GM18526 (cell line): Measurements from ENCODE around the gene CDKAL1.

ENCODE experiments used
- POLR2A ChIP-seq: IDR thresholded peaks from 3 replicates; pipeline ENCODE4 v1.6.1; 2011; ENCODE audit not compliant: insufficient read length; ENCODE audit errors: extremely low read depth

The CDKAL1 gene

DNA sequence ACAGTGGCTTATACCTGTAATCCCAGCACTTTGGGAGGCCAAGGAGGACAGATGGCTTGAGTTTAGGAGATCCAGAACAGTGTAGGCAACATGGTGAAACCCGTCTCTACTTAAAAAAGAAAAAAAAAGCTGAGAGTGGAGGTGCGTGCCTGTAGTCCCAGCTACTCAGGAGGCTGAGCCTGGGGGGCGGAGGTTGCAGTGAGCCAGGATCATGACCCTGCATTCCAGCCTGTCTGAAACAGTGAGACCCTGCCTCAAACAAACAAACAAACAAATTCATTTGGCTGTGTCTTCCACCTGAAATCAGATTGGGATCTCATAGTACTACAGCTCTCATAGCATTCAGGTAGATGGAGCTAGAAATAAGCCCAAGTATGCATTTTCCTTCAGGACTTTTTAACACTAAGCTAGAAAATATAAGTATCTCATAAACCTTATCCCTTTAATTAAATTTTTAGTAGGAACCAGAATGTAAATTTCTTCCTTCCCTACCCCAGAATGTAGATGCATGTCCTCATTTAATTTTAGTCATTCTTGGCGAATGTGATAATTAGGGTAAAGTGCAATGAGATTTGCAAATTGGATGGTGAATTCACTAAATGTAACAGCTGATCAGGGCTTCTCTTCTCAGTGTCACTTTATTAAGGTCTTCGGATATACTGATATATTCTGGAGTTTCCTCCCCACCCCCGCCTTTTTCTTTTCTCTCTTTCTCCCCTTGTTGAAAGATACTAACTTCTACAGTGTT is 190.4 kb downstream of the CDKAL1 start:
- no peak for TF ChIP-seq POLR2A

DNA sequence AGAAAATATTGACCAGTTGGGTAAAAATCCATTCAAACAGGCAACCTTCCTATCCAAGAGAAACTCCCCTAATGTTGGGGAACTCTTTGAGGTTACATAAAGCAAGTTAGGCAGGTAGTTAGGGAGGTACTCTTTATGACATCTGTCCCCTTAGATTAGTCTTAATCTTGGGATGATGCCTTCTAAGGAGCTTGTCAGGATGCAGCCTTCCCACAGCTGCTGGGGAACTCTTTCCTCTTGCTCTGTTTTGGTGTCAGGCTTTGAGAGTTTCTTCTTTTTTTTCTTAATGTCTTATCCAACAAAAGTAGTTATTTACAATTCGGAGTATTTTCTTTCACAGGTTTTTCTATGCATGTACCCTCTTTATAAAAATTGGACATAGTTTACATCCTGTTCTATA is 194.8 kb downstream of the CDKAL1 start:
- no peak for TF ChIP-seq POLR2A

DNA sequence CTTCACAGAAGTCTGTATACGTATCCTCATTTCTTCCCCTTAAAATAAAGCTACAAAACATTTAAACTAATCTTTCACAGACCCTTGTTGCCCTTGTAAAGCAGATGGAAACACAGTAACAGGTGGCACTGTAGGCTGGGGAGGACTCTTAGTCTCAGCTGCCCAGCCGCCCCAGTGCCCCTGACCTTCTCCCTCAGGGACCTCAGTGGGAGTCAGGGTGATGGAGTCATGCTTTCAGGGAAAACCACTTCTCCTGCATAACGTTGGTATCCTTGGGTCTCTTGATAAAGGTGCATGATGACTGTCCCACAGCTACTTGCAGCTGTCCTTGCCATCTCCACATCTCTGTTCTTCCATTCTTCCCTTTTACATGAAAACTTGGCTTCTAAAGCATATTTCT is 198.6 kb downstream of the CDKAL1 start:
- no peak for TF ChIP-seq POLR2A

DNA sequence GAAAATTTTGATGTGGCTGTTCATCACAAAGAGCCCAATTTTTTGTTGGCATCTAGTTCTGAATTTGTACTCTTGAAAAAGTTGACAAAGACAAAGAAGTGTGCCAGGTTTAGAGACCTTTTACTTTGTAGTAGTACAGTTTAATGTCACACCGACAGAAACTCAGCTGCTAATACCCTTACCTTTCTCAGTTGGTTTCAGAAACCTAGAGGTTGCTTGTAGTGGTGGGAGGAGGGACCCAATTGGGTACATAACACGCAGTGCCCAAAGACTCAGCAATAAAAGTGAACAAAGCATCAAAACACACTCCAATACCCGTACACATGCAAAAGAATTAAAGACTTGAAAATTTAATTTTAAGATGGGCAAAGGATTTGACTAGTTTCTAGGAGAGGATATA is 203.7 kb downstream of the CDKAL1 start:
- TF ChIP-seq POLR2A, result no peak

DNA sequence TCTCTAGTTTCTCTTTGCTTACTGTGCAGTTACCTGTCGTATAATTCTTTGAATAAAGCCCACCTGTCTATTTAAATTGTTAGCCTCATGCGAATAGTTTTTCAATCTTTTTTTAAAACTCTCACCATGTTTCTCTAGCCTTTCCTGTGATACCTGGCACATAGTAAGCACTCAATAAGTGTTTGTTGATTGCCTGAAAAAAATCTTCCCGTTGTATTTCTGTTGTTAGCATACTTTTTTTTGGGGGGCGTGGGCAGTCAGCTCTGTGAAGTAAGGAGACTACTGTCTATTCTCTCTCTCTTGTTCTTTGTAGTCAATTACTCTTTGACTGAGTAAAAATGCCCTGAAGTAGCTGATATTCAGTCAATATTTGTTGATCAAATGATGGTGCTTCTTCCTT is 205.8 kb downstream of the CDKAL1 start:
- TF ChIP-seq POLR2A, result no peak

DNA sequence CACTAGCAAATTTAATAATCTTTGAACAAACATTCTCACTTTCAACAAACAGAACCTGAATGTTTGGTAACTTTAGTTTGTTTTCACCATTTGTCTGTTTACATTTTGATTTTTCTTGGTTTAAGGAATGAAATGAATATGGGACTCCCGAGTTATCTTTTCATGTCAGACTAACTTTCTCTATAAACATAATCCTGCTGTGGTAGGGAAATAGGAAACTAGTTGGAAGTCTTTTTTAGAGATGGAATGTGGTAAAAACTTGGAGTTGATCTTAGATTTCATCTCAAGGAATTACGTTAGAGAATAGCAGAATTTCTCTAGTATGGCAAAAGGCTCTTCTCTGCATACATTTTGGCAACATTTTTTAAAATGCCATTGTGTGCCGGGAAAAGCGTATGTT is 206.5 kb downstream of the CDKAL1 start:
- no peak for TF ChIP-seq POLR2A

DNA sequence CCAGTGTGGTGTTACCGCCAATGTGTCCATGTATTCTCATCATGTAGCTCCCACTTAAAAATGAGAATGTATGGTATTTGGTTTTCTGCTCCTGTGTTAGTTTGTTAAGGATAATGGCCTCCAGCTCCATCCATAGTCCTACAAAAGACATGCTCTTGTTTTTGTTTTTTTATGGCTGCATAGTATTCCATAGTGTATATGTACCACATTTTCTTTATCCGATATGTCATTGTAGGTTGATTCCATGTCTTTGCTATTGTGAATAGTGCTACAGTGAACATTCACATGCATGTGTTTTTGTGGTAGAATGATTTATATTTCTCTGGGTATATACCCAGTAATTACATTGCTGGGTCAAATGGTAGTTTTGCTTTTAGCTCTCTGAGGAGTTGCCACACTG is 207.2 kb downstream of the CDKAL1 start:
- no peak for TF ChIP-seq POLR2A

DNA sequence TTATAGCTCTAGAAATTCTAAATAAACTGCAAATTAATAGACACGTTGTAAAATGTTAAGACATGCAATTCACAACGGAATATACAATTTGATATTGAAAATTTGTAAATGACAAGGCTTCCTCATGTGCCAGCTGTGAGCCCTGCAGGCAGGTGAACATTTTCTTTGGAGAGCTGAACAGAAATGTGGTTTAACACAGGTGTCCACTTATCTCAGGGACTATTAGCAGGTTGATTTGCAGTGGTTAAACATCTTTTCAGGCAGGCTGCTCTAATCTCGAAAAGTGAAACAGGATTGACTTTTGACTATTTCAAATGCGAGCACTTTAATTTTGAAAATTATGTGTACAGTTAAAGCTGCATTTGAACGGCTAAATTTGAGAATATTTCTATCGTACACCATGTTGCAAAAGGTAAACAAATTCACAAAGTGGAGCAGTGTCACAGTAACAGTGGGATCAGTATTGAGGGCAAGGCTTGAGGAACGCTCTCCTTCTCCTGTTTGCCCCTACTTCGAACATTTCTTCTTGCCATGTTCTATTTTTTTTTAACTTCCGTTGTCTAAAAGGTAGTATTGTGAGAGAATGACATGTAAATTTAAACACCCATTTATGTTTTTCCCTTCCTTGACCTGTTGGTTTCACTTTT is 210.8 kb downstream of the CDKAL1 start:
- no peak for TF ChIP-seq POLR2A

DNA sequence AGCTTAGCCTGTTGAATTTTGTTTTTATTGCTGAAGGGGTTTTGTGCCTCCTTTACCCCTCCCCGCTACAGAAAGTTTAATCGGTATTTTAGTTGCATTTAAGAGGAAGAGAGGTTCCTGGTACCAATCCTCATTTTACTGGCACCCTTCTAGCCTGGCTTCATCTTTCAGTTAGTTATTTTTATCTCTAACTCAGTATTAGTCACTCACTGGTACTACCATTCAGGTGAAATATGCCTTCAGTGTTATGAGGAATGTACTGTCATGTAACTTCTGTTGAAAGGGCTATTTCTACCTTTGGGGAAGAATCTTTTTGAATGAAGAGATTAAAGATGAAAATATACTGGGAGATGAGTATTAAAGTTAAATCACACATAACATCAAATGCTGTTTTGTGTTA is 211.8 kb downstream of the CDKAL1 start:
- TF ChIP-seq POLR2A, result no peak

DNA sequence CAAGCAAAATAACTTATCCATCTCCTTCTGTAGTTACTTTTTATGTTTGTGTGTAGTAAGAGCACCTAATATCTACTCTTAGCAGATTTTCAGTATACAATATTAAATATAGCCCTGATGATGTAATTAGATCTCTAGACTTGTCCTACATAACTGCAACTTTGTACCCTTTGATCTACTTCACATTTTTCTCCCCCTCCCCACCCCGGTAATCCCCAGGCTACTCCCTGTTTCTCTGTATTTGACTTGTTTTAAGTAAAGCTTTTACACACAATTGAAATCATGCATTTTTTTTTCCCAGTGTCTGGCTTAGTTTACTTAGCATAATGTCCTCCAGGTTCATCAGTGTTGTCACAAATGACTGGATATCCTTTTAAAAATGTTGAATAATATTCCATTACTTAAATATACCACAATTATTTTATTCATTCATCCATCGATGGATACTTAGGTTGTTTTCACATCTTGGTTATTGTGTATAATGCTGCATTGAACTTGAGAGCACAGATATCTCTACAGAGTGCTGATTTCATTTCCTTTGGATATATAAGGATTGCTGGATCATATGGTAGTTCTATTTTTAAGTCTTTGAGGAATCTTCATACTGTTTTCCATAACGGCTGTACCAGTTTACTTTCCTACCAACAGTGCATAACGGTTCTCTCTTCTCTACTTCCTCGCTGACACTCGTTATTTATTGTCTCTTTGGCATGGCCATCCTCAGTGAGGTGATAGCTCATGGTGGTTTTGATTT is 212.7 kb downstream of the CDKAL1 start:
- no peak for TF ChIP-seq POLR2A

DNA sequence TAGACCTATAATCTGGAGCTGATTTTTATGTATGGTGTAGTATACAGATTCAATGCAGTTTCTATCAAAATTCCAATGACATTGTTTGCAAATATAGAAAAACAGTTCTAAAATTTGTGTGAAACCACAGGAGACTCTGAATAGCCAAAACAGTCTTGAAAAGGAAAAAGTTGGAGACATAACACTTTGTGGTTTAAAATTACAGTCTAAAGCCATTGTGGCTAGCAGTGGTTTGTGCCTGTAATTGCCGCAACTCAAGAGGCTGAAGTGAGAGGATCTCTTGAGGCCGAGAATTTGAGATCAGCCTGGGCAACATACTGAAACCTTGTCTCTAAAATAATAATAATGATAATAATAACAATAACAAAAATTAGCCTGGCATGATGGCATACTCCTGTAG is 213.7 kb downstream of the CDKAL1 start:
- no peak for TF ChIP-seq POLR2A

DNA sequence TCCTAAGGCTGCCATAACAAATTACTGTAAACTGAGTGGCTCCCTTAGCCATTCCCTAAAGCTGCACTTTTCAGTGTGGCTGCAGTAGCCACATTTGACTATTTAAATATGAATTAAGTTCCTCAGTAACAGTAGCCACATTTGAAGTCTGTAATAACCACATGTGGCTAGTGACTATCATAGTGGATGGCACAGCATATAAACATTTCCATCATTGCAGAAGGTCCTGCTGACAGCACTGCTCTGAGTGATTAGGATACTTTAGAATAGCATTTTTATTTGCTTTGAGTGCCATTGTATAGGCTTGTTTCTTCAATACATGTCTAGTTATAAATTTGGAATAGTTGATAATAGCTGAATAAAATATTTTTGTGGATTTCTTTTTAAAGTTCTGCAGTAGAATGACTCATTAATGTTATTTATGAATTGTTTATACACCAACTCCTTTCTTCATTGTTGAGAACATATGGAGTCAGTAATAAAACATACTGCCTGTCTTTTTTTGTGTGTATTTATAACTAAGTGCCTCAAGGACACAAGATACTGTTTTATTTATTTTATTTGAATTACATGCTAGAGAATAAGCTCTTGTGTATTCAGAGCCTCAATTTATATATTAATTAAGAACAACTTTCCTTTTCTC is 217.2 kb downstream of the CDKAL1 start:
- TF ChIP-seq POLR2A, result no peak

DNA sequence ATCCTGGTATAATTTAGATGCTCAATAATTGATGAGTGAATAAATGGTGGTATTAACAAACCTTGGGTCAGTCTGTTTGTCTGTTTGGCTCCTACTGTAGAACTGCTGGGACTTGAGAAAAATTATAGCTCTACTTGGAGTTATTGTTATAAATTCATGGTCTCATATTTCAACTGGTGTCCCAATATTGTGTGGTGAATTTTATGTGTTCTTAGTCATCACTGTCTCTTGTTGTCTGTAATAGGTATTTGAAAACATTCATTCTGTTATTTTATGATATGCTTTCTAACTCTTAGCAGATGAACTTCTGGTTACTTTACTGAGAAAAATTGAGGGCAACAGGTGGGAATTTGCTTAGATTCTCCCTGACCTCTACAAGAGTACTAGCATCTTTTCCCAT is 221.4 kb downstream of the CDKAL1 start:
- no peak for TF ChIP-seq POLR2A

DNA sequence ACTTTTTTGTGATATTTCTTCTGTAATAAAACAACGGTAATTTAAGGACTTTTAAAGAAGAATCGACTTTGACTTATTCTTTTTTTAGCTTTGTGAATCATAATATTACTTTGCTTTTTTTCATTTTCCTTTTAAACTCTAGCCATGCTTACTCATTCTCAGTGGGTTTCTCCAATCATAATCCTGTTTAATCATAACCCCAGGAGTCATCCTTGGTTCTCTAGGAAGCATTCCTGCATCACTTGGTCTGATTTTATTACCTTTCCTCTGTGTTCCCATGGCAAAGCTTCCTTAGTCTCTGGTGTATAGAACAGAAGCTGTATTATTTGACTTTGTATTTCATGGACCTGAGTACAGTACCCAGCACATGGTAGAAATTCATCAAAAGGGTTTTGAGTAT is 223.5 kb downstream of the CDKAL1 start:
- TF ChIP-seq POLR2A, result no peak

DNA sequence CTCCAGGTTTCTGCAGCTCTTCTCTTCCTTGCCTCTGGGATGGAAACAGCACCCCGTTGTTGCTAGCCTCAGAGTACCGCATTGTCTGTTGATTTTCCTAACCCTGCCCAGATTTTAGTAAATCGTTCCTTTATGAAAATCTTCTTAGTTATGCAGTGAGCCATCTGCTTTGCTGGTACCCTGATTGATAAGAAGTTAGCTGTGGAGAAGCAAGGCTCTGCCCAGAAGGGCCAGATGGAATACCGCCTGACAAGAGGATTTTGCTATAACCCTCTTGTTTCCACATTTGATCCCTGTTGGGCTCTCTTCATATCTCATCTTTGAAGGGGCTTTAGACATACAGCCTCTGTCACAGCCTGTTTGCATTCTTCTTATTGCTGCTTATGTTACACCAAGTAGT is 229.0 kb downstream of the CDKAL1 start:
- no peak for TF ChIP-seq POLR2A

DNA sequence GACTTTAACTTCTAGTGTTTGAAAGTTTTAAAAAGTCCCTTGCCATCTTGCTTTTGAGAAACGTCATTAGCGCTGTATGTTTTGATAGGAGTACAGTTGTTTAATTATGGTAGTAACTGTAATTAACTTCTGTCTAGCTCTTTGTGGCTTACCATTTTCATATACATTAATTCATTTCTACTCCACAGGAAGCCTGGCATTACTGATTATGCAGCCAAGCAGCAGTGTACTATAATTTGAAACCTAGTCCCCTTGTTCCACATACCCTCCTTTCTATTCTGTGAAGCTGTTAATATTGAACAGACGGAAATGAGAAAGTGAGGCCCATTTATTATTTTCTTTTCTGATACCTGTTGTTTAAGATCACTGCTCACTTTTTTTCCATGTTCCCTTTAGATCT is 235.4 kb downstream of the CDKAL1 start:
- TF ChIP-seq POLR2A, result no peak

DNA sequence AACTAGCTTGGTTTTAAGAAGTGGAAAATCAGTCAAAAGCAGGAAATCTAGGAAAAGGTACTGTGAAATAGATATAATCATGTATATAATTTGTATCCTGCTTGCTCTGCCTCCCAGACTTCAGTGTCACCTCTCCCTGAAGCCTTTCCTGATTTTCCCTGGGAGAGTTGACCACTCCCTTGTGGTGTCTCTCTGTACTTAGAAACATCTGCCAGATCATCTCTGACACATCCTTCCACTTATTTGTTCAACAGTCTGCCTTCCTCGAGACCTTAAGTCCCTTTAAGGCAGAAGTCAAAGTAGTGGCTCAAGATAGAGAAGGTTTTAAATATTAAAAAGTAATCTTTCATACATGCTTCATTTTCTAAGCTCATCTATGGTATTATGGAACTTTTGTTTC is 236.5 kb downstream of the CDKAL1 start:
- TF ChIP-seq POLR2A, result no peak

DNA sequence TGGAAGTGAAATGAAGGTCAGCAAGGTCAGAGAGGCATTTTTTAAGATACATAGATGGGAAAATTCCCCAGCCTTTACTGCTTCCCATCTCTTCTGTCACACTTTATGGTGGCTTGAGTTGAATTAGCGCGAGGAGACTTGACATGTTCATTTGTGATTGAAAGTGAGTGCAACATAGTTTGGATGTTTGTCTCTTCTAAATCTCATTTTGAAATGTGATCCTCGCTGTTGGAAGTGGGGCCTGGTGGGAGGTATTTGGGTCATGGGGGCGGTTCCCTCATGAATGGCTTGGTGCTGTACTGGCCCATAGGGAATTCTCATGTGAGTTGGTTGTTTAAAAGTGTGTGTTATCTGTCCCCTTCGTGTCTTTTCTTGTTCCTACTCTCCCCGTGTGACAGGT is 237.2 kb downstream of the CDKAL1 start:
- no peak for TF ChIP-seq POLR2A
